ENCODE measurements around the gene UCN.

UCN gene

GRCh38 chr2:27336173-27336572 lies 27.9 kb upstream of the UCN start (continued):
- no peak for TF ChIP-seq TSHZ1 (tag by site-specific recombination; IDR thresholded peaks at IDR 0.05; ENCODE audit: borderline replicate concordance)

- ChIA-PET CTCF (no interaction called here), POLR2A (no interaction called here)
- Histone ChIP-seq H3K4me1 (ENCODE audit: control insufficient read depth, insufficient read depth, low read length) (no peaks in the 10 kb centered on the region), H3K27ac (ENCODE audit: extremely low read depth, low read depth, low read length) (no peak overlapping the region), H3K36me3 (ENCODE audit: control insufficient read depth in 2 of 2, insufficient read depth in 1 of 2, low read length in 2 of 2) (peaks cover 67 to 76% of the 10 kb centered on the region in 2 experiments), H3K9me3 (ENCODE audit: control insufficient read depth, insufficient read depth, low read depth, low read length) (no peaks in the 10 kb centered on the region), H3K4me3 (ENCODE audit: low read depth, low read length) (no peak overlapping the region)
- TF ChIP-seq ZNF658 (tag by site-specific recombination; IDR thresholded peaks at IDR 0.05) (no peak), GFI1B (tag by site-specific recombination; IDR thresholded peaks at IDR 0.05) (no peak), SP7 (tag by site-specific recombination; IDR thresholded peaks at IDR 0.05) (no peak)
Measured at GRCh38 chr2:27335311-27335710, 27.1 kb upstream of the UCN start.

- Histone ChIP-seq H3K36me3 (ENCODE audit: control insufficient read depth in 2 of 2, insufficient read depth in 1 of 2, low read length in 2 of 2) (peaks cover 21 to 41% of the 10 kb centered on the region in 2 experiments), H3K27ac (ENCODE audit: extremely low read depth, low read depth, low read length) (no peak overlapping the region), H3K4me3 (ENCODE audit: low read depth, low read length) (no peak overlapping the region), H3K4me1 (ENCODE audit: control insufficient read depth, insufficient read depth, low read length) (peaks cover 6% of the 10 kb centered on the region; the same call in 1 of the 2 replicates), H3K9me3 (ENCODE audit: control insufficient read depth, insufficient read depth, low read depth, low read length) (no peaks in the 10 kb centered on the region)
- ChIA-PET CTCF (no interaction called here), POLR2A (no interaction called here)
- TF ChIP-seq ZNF324 (tag by site-specific recombination; IDR thresholded peaks at IDR 0.05), result no peak
- no peak for TF ChIP-seq ATF2 (tag by site-specific recombination; IDR thresholded peaks at IDR 0.05; ENCODE audit: low read depth)
- no peak for TF ChIP-seq ZNF37A (tag by site-specific recombination; IDR thresholded peaks at IDR 0.05)
- no peak for TF ChIP-seq REPIN1 (tag by site-specific recombination; IDR thresholded peaks at IDR 0.05; ENCODE audit: low read depth)
- no peak for TF ChIP-seq ZNF18 (tag by site-specific recombination; IDR thresholded peaks at IDR 0.05)
- TF ChIP-seq ZBTB48 (tag by site-specific recombination; IDR thresholded peaks at IDR 0.05), result no peak
- no peak for TF ChIP-seq ZBTB17 (tag by site-specific recombination; IDR thresholded peaks at IDR 0.05)
- no peak for TF ChIP-seq ZNF791 (tag by site-specific recombination; IDR thresholded peaks at IDR 0.05)
- TF ChIP-seq ZNF23 (tag by site-specific recombination; IDR thresholded peaks at IDR 0.05; ENCODE audit: borderline replicate concordance), result no peak
Measured at GRCh38 chr2:27324720-27325119, 16.5 kb upstream of the UCN start.

Measured in HEK293 (cell line).